Spleen (tissue), 11 donors: ENCODE measurements around the gene LRRC8D. TPM values are rescaled to one million over a fixed set of nuclear protein-coding genes. Genes with fewer than 3 reads are reported as not detected.
A peak's percentile ranks its signal among the peaks of the same experiment; 100 is the strongest.

ENCODE experiments used
- DNase-seq: peaks from one replicate; pipeline ENCODE4 v3.0.0-alpha.2; 2020
- H3K27ac ChIP-seq, 8 donors: fragments of 200-600 bp; sonication (generic) in 7 of 8; 1 replicate in 4 of 8; 2 replicates in 4 of 8; pipeline versions ENCODE4 v1.5.0 to v1.8.0; 2016 to 2021; ENCODE audit warnings: inconsistent platforms in 4 of 8, mild to moderate bottlenecking in 4 of 8, moderate library complexity in 1 of 8
- H3K27me3 ChIP-seq, 7 donors: fragments of 200-600 bp; sonication (generic) in 6 of 7; replicated peaks in 1 of 7; 1 replicate in 4 of 7; 2 replicates in 3 of 7; pipeline versions ENCODE4 v1.5.0 to v1.8.0; 2016 to 2021; ENCODE audit warnings: inconsistent platforms in 3 of 7, mild to moderate bottlenecking in 1 of 7
- H3K36me3 ChIP-seq, 6 donors: fragments of 200-600 bp; sonication (generic) in 5 of 6; 1 replicate in 4 of 6; 2 replicates in 2 of 6; pipeline versions ENCODE4 v1.5.0 to v1.8.0; 2016 to 2021; ENCODE audit warnings: inconsistent platforms in 2 of 6
- H3K4me1 ChIP-seq, 6 donors: fragments of 200-600 bp; sonication (generic) in 5 of 6; 1 replicate in 3 of 6; 2 replicates in 3 of 6; pipeline versions ENCODE4 v1.5.0 to v1.8.0; 2016 to 2021; ENCODE audit warnings: inconsistent platforms in 3 of 6
- H3K4me3 ChIP-seq, 8 donors: fragments of 200-600 bp; sonication (generic) in 7 of 8; 1 replicate in 4 of 8; 2 replicates in 4 of 8; pipeline versions ENCODE4 v1.5.0 to v1.8.0; 2016 to 2021; ENCODE audit warnings: inconsistent platforms in 4 of 8, mild to moderate bottlenecking in 4 of 8, moderate library complexity in 2 of 8
- H3K9me3 ChIP-seq, 8 donors: fragments of 200-600 bp; sonication (generic) in 7 of 8; 1 replicate in 4 of 8; 2 replicates in 4 of 8; pipeline versions ENCODE4 v1.5.0 to v1.8.0; 2016 to 2021; ENCODE audit warnings: inconsistent platforms in 4 of 8
- POLR2A ChIP-seq, 3 donors: fragments of 450-650 bp; IDR thresholded peaks; one replicate each; pipeline ENCODE4 v1.5.1; 2017; ENCODE audit warnings: antibody characterized with exemption in 3 of 3, mild to moderate bottlenecking in 1 of 3
- POLR2AphosphoS5 ChIP-seq, 3 donors: sonication (generic); formaldehyde crosslinking; IDR thresholded peaks; one replicate each; pipeline ENCODE4 v1.5.1; 2017; ENCODE audit warnings: antibody characterized with exemption in 3 of 3
- WGBS, 5 donors: extraction: QIAGEN DNeasy Blood & Tissue Kit in 3 of 5; methylation state at CpG; one replicate each; pipeline versions ENCODE4 v1.1.5 to v1.1.7; 2013 to 2018; 5-methylcytosine and 5-hydroxymethylcytosine counted together
- intact Hi-C: fragments of 100-400 bp; cut with DNase I; formaldehyde crosslinking; loops from one replicate; pipeline ENCODE4 v1.15.0; 2023; ENCODE audit warnings: low total_unique reads
- polyA plus RNA-seq, 3 donors: library from polyadenylated mRNA; stranded (reverse); fragments of 200-250 nt; gene quantifications; one replicate each; pipeline ENCODE4 v1.2.1, GENCODE V29; 2013
- total RNA-seq, 7 donors: library from RNA; depleted of rRNA in 3 of 7; stranded (reverse); fragments of >200 nt in 3 of 7; fragmentation: NEBNext Ultra II Directional in 4 of 7; extraction: Animal tissue kit (Norgen Biotek cat#: 25700) in 4 of 7; gene quantifications; one replicate each; pipeline versions ENCODE4 v1.1.0 to v1.2.1, GENCODE V29; 2016 to 2021
- TF ChIP-seq, protein P1 (sequence below), 11 experiments: fragments of 200-600 bp in 7 of 11; fragments of 450-650 bp in 4 of 11; sonication (generic) in 4 of 11; IDR thresholded peaks in 8 of 11; conservative IDR thresholded peaks in 3 of 11; 1 replicate in 7 of 11; 2 replicates in 4 of 11; pipeline versions ENCODE4 v1.4.0 to v1.8.0; 2016 to 2021; ENCODE audit warnings: antibody characterized with exemption in 11 of 11, inconsistent platforms in 4 of 11, mild to moderate bottlenecking in 1 of 11
- donor health status: healthy with polysubstance abuse.
- donor health status: DM: no; HTN: no; CAD: no; lungs with moderate emphysema.
- donor health status: DM: no; HTN: no; CAD: no.
- donor health status: Bipolar disorder and iron deficiency.
- donor health status: healthy.
- donor health status: DM: no; HTN: no; CAD: no.
- donor health status: DM: yes; HTN: yes; CAD: no.

Gene LRRC8D
- total and polyA plus RNA-seq, 10 donors: 12.8 to 42.0 (median 34.5) TPM

DNA sequence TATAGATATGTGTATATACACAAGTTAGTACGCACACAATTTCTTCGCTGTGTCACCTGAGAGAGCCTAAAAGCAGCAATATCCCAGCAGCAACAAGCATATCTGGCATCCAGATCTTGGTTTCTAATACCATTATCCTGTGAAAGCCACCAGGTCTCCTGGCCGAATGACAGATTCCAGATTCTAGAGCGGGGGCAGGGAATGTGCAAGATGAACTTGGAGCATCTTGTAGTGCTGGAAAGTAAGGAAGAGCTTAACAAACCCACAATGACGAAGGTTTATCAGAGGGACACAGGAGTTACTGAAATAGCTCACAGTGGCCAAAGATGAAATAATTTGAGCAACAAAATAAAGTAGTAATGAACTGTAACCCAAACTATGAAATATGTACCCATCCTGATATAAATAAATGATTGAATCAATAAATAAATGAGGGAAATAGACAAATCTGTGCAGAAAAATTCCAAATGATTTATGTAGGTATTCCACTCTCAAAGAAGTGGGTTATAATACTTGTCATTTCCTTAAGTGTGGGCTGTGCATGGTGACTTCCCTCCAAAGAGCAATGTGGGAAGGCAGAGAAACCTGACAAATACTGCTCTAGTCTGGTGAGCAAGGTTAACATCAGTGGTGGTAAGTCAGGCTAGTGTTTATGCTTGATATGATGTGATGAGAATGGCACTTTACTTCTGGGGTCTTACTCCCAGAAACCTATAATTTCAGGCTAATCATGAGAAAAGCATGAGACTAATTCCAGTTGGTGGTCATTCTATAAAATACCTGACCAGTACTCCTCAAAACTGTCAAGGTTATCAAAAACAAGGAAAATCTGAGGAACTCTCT, 67.9 kb downstream of the LRRC8D start:
- DNase-seq: no peak
- no peaks in the 10 kb centered on the region for H3K9me3 ChIP-seq
- H3K27ac ChIP-seq: no peak overlapping the region
- no peak overlapping the region for H3K4me3 ChIP-seq
- WGBS, 5 donors: 83 to 93% (median 88%) methylated on average over 5 of the region's 5 CpGs
- peaks cover 0 to 20% (median 0%) of the 10 kb centered on the region in 6 donors for H3K36me3 ChIP-seq
- peaks cover 0 to 42% (median 7%) of the 10 kb centered on the region in 6 donors for H3K4me1 ChIP-seq
- intact Hi-C loops: no loop called here
- H3K27me3 ChIP-seq: no peaks in the 10 kb centered on the region
- no peak for TF ChIP-seq POLR2A (IDR thresholded peaks at IDR 0.05)
- TF ChIP-seq, protein P1, sequence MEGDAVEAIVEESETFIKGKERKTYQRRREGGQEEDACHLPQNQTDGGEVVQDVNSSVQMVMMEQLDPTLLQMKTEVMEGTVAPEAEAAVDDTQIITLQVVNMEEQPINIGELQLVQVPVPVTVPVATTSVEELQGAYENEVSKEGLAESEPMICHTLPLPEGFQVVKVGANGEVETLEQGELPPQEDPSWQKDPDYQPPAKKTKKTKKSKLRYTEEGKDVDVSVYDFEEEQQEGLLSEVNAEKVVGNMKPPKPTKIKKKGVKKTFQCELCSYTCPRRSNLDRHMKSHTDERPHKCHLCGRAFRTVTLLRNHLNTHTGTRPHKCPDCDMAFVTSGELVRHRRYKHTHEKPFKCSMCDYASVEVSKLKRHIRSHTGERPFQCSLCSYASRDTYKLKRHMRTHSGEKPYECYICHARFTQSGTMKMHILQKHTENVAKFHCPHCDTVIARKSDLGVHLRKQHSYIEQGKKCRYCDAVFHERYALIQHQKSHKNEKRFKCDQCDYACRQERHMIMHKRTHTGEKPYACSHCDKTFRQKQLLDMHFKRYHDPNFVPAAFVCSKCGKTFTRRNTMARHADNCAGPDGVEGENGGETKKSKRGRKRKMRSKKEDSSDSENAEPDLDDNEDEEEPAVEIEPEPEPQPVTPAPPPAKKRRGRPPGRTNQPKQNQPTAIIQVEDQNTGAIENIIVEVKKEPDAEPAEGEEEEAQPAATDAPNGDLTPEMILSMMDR (IDR thresholded peaks at IDR 0.05 in 8 of 11, conservative IDR thresholded peaks at IDR 0.05 in 3 of 11): no peak
- TF ChIP-seq POLR2AphosphoS5 (IDR thresholded peaks at IDR 0.05): no peak

DNA sequence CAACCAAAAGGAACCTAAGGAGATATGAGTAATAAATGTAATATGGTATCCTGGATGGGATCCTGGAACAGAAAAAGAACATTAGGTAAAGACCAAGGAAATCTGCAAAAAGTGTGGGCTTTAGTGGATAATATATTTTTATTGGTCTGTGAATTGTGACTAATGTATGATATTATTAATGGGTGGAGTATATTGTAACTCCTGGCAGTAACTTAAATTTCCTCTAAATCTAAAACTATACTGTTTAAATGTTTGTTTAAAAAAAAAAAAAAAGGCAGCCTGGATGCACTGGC, 68.4 kb downstream of the LRRC8D start:
- intact Hi-C loops: no loop called here

DNA sequence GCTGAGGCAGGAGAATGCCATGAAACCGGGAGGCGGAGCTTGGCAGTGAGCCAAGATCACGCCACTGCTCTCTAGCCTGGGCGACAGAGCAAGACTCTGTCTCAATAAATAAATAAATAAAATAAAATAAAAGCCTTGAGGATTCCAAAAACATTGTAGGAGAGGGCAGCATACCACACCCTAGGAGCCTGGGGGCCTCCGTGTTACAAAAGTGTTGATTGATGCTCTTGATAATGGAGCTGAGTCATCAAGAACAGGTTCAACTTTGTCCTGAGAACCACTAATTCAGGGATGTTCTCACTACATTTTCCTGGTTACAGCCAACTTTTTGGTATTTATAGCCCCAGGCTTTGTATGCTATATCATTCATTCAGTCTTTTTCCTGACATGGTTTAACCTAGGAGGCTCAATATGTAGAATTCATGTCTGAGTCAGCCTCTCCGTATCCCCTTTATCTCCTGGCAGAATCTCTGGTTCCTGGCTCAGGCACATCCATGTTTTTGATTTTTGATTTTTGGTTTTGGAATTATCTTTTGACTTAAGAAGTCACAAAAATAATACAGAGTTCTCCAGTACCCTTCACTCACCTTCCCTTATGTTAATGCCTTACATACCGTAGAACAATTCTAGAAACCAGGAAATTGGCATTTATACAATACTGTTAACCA, 69.4 kb downstream of the LRRC8D start:
- Histone ChIP-seq H3K36me3 (peaks cover 0 to 6% (median 0%) of the 10 kb centered on the region in 6 donors), H3K4me1 (peaks cover 0 to 36% (median 5%) of the 10 kb centered on the region in 6 donors), H3K27me3 (no peaks in the 10 kb centered on the region), H3K4me3 (no peak overlapping the region), H3K27ac (peak overlapping the region in 2 of 8 donors; percentile 22 to 41), H3K9me3 (no peaks in the 10 kb centered on the region)
- no peak for DNase-seq
- intact Hi-C loops: no loop called here
- TF ChIP-seq, protein P1 (IDR thresholded peaks at IDR 0.05 in 8 of 11, conservative IDR thresholded peaks at IDR 0.05 in 3 of 11): no peak
- TF ChIP-seq POLR2A (IDR thresholded peaks at IDR 0.05): no peak
- TF ChIP-seq POLR2AphosphoS5 (IDR thresholded peaks at IDR 0.05): no peak
- WGBS, 5 donors: 77 to 93% (median 86%) methylated on average over 7 of the region's 7 CpGs

More for the DNA sequence above, 68.4 kb downstream of the LRRC8D start:
- H3K4me1 ChIP-seq: peaks cover 0 to 42% (median 7%) of the 10 kb centered on the region in 6 donors
- H3K36me3 ChIP-seq: peaks cover 0 to 16% (median 0%) of the 10 kb centered on the region in 6 donors
- no peaks in the 10 kb centered on the region for H3K9me3 ChIP-seq
- H3K27me3 ChIP-seq: no peaks in the 10 kb centered on the region
- H3K4me3 ChIP-seq: no peak overlapping the region
- TF ChIP-seq, protein P1 (IDR thresholded peaks at IDR 0.05 in 8 of 11, conservative IDR thresholded peaks at IDR 0.05 in 3 of 11): no peak
- TF ChIP-seq POLR2A (IDR thresholded peaks at IDR 0.05): no peak
- TF ChIP-seq POLR2AphosphoS5 (IDR thresholded peaks at IDR 0.05): no peak
- no peak overlapping the region for H3K27ac ChIP-seq
- DNase-seq: no peak

DNA sequence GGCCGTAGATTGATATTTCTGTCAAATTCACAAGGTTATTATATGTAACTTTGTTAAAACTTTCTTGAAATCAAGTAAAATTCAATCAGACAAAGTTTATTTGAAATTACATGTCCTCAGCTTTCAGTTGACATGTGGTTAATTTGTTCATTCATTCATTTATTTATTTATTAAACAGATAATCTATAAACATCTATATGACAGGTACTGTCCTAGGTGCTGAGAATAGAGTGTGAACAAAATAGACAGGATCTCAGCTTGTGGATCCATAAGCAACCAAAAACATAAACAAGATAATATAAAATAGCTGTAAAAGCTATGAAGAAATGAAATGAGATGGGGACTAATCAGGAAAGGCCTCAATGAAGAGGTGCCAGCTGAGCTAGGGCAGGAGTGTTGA, 72.0 kb downstream of the LRRC8D start:
- TF ChIP-seq POLR2AphosphoS5 (IDR thresholded peaks at IDR 0.05): no peak
- TF ChIP-seq POLR2A (IDR thresholded peaks at IDR 0.05): no peak
- DNase-seq: no peak
- peaks cover 0 to 20% (median 4%) of the 10 kb centered on the region in 6 donors for H3K4me1 ChIP-seq
- H3K27me3 ChIP-seq: no peaks in the 10 kb centered on the region
- WGBS, 5 donors: 95 to 100% (median 97%) methylated on average over 1 of the region's 1 CpG
- H3K36me3 ChIP-seq: peaks cover 0 to 8% (median 0%) of the 10 kb centered on the region in 6 donors
- no peak overlapping the region for H3K27ac ChIP-seq
- no peaks in the 10 kb centered on the region for H3K9me3 ChIP-seq
- intact Hi-C loops: no loop called here
- H3K4me3 ChIP-seq: no peak overlapping the region
